ENCODE measurements around the gene MYO7B.

The MYO7B gene

GRCh38 chr2:127676906-127677305 is 141.4 kb downstream of the MYO7B start:
- no peak overlapping the region for H3K4me3 ChIP-seq (ENCODE audit: low read length)
- H3K36me3 ChIP-seq (ENCODE audit: control insufficient read depth, insufficient read depth, low read length) = peaks cover 1% of the 10 kb centered on the region
- H3K27me3 ChIP-seq (ENCODE audit: control insufficient read depth, insufficient read depth, low read length) = no peaks in the 10 kb centered on the region
- H3K9ac ChIP-seq (ENCODE audit: low read length) = no peak overlapping the region
- H3K4me1 ChIP-seq (ENCODE audit: control insufficient read depth, insufficient read depth, low read length) = peaks cover 24% of the 10 kb centered on the region
- H3K27ac ChIP-seq (ENCODE audit: low read depth, low read length) = peak overlapping the region; percentile 80

- no peaks in the 10 kb centered on the region for H3K27me3 ChIP-seq (ENCODE audit: control insufficient read depth, insufficient read depth, low read length)
- H3K4me1 ChIP-seq (ENCODE audit: control insufficient read depth, insufficient read depth, low read length) = peaks cover 29% of the 10 kb centered on the region
- H3K4me3 ChIP-seq (ENCODE audit: low read length) = no peak overlapping the region
These were observed 143.0 kb downstream of the MYO7B start for GRCh38 chr2:127678531-127678930.

GRCh38 chr2:127678991-127679390 is 143.5 kb downstream of the MYO7B start:
- H3K4me3 ChIP-seq (ENCODE audit: low read length) = no peak overlapping the region
- no peaks in the 10 kb centered on the region for H3K36me3 ChIP-seq (ENCODE audit: control insufficient read depth, insufficient read depth, low read length)
- no peak overlapping the region for H3K9ac ChIP-seq (ENCODE audit: low read length)
- H3K27me3 ChIP-seq (ENCODE audit: control insufficient read depth, insufficient read depth, low read length) = no peaks in the 10 kb centered on the region
- no peak overlapping the region for H3K27ac ChIP-seq (ENCODE audit: low read depth, low read length)
- H3K4me1 ChIP-seq (ENCODE audit: control insufficient read depth, insufficient read depth, low read length) = peaks cover 32% of the 10 kb centered on the region

More at GRCh38 chr2:127678531-127678930, 143.0 kb downstream of the MYO7B start:
- H3K9ac ChIP-seq (ENCODE audit: low read length) = no peak overlapping the region
- no peaks in the 10 kb centered on the region for H3K36me3 ChIP-seq (ENCODE audit: control insufficient read depth, insufficient read depth, low read length)
- no peak overlapping the region for H3K27ac ChIP-seq (ENCODE audit: low read depth, low read length)

GRCh38 chr2:127679680-127680361 is 144.3 kb downstream of the MYO7B start:
- no peak overlapping the region for H3K27ac ChIP-seq (ENCODE audit: low read depth, low read length)
- H3K4me3 ChIP-seq (ENCODE audit: low read length) = no peak overlapping the region
- peaks cover 35% of the 10 kb centered on the region for H3K4me1 ChIP-seq (ENCODE audit: control insufficient read depth, insufficient read depth, low read length)
- no peak overlapping the region for H3K9ac ChIP-seq (ENCODE audit: low read length)
- H3K36me3 ChIP-seq (ENCODE audit: control insufficient read depth, insufficient read depth, low read length) = no peaks in the 10 kb centered on the region
- no peaks in the 10 kb centered on the region for H3K27me3 ChIP-seq (ENCODE audit: control insufficient read depth, insufficient read depth, low read length)

- H3K4me1 ChIP-seq (ENCODE audit: control insufficient read depth, insufficient read depth, low read length) = peaks cover 35% of the 10 kb centered on the region
- H3K27ac ChIP-seq (ENCODE audit: low read depth, low read length) = peak overlapping the region; percentile 93
These were observed 145.3 kb downstream of the MYO7B start for GRCh38 chr2:127680706-127681287.

GRCh38 chr2:127681288-127681804 is 145.9 kb downstream of the MYO7B start:
- peaks cover 35% of the 10 kb centered on the region for H3K4me1 ChIP-seq (ENCODE audit: control insufficient read depth, insufficient read depth, low read length)
- H3K4me3 ChIP-seq (ENCODE audit: low read length) = peak overlapping the region; percentile 49
- H3K9ac ChIP-seq (ENCODE audit: low read length) = no peak overlapping the region
- H3K27me3 ChIP-seq (ENCODE audit: control insufficient read depth, insufficient read depth, low read length) = no peaks in the 10 kb centered on the region
- H3K36me3 ChIP-seq (ENCODE audit: control insufficient read depth, insufficient read depth, low read length) = no peaks in the 10 kb centered on the region
- peak overlapping the region; percentile 93 for H3K27ac ChIP-seq (ENCODE audit: low read depth, low read length)

More at GRCh38 chr2:127680706-127681287, 145.3 kb downstream of the MYO7B start:
- H3K27me3 ChIP-seq (ENCODE audit: control insufficient read depth, insufficient read depth, low read length) = no peaks in the 10 kb centered on the region
- H3K9ac ChIP-seq (ENCODE audit: low read length) = no peak overlapping the region
- peak overlapping the region; percentile 49 for H3K4me3 ChIP-seq (ENCODE audit: low read length)
- H3K36me3 ChIP-seq (ENCODE audit: control insufficient read depth, insufficient read depth, low read length) = no peaks in the 10 kb centered on the region

- Histone ChIP-seq H3K27me3 (ENCODE audit: control insufficient read depth, insufficient read depth, low read length) (no peaks in the 10 kb centered on the region), H3K4me1 (ENCODE audit: control insufficient read depth, insufficient read depth, low read length) (peaks cover 29% of the 10 kb centered on the region), H3K36me3 (ENCODE audit: control insufficient read depth, insufficient read depth, low read length) (no peaks in the 10 kb centered on the region), H3K4me3 (ENCODE audit: low read length) (no peak overlapping the region), H3K9ac (ENCODE audit: low read length) (no peak overlapping the region), H3K27ac (ENCODE audit: low read depth, low read length) (peak overlapping the region; percentile 93)
These were observed 146.7 kb downstream of the MYO7B start for GRCh38 chr2:127681976-127682857.

GRCh38 chr2:127683056-127683455 is 147.6 kb downstream of the MYO7B start:
- H3K27me3 ChIP-seq (ENCODE audit: control insufficient read depth, insufficient read depth, low read length) = no peaks in the 10 kb centered on the region
- no peaks in the 10 kb centered on the region for H3K36me3 ChIP-seq (ENCODE audit: control insufficient read depth, insufficient read depth, low read length)
- peak overlapping the region; percentile 93 for H3K27ac ChIP-seq (ENCODE audit: low read depth, low read length)
- peaks cover 27% of the 10 kb centered on the region for H3K4me1 ChIP-seq (ENCODE audit: control insufficient read depth, insufficient read depth, low read length)
- H3K4me3 ChIP-seq (ENCODE audit: low read length) = no peak overlapping the region
- no peak overlapping the region for H3K9ac ChIP-seq (ENCODE audit: low read length)

GRCh38 chr2:127683757-127684156 is 148.3 kb downstream of the MYO7B start:
- H3K36me3 ChIP-seq (ENCODE audit: control insufficient read depth, insufficient read depth, low read length) = no peaks in the 10 kb centered on the region
- H3K27ac ChIP-seq (ENCODE audit: low read depth, low read length) = peak overlapping the region; percentile 93
- H3K4me3 ChIP-seq (ENCODE audit: low read length) = no peak overlapping the region
- no peak overlapping the region for H3K9ac ChIP-seq (ENCODE audit: low read length)
- H3K4me1 ChIP-seq (ENCODE audit: control insufficient read depth, insufficient read depth, low read length) = peaks cover 27% of the 10 kb centered on the region
- H3K27me3 ChIP-seq (ENCODE audit: control insufficient read depth, insufficient read depth, low read length) = no peaks in the 10 kb centered on the region

- H3K27me3 ChIP-seq (ENCODE audit: control insufficient read depth, insufficient read depth, low read length) = no peaks in the 10 kb centered on the region
- peak overlapping the region; percentile 53 for H3K27ac ChIP-seq (ENCODE audit: low read depth, low read length)
- H3K4me3 ChIP-seq (ENCODE audit: low read length) = no peak overlapping the region
- no peak overlapping the region for H3K9ac ChIP-seq (ENCODE audit: low read length)
- H3K4me1 ChIP-seq (ENCODE audit: control insufficient read depth, insufficient read depth, low read length) = peaks cover 27% of the 10 kb centered on the region
- no peaks in the 10 kb centered on the region for H3K36me3 ChIP-seq (ENCODE audit: control insufficient read depth, insufficient read depth, low read length)
These were observed 150.1 kb downstream of the MYO7B start for GRCh38 chr2:127685410-127686080.
